Motor neuron (in vitro differentiated cells): ENCODE results near the gene MYL1. TPM values are rescaled to one million over a fixed set of nuclear protein-coding genes. Genes with fewer than 3 reads are reported as not detected.
A peak's percentile ranks its signal among the peaks of the same experiment; 100 is the strongest.

ENCODE experiments used
- ATAC-seq, 8 experiments: fragments of 200-7000 bp; cut with Tn5 transposase; replicated peaks in 6 of 8; 2 replicates each; pipeline ENCODE4 v1.8.0; 2021; ENCODE audit warnings: mild to moderate bottlenecking in 8 of 8, moderate library complexity in 8 of 8
- H3K27ac ChIP-seq, 2 donors: fragments of 250-450 bp; sonication (Bioruptor Pico); 2 replicates each; pipeline ENCODE4 v1.9.0; 2021; ENCODE audit warnings: antibody characterized with exemption in 2 of 2, mild to moderate bottlenecking in 2 of 2, moderate library complexity in 1 of 2
- H3K4me1 ChIP-seq, 2 donors: fragments of 250-450 bp; sonication (Bioruptor Pico); replicated peaks in 1 of 2; 2 replicates each; pipeline ENCODE4 v1.6.1; 2021; ENCODE audit warnings: antibody characterized with exemption in 2 of 2, mild to moderate bottlenecking in 2 of 2, moderate library complexity in 1 of 2
- H3K4me3 ChIP-seq, 5 donors: fragments of 250-450 bp; sonication (Bioruptor Pico); 2 replicates each; pipeline ENCODE4 v1.9.0; 2021; ENCODE audit warnings: antibody characterized with exemption in 5 of 5, mild to moderate bottlenecking in 5 of 5, moderate library complexity in 4 of 5
- WGBS, 10 experiments: fragments of 450-650 bp; shearing (Covaris generic); methylation state at CpG; one replicate each; pipeline ENCODE4 v1.0.0; 2022; 5-methylcytosine and 5-hydroxymethylcytosine counted together
- in situ Hi-C, 9 experiments: fragments of 400-800 bp; cut with MboI; loops; one replicate each; pipeline ENCODE4 v1.15.0; 2021; ENCODE audit warnings: low sequenced_read_pairs in 9 of 9, low pct_unique_long_range_greater_than_20kb in 2 of 9; ENCODE audit not compliant: unreplicated experiment in 9 of 9
- total RNA-seq, 8 experiments: library from RNA; unstranded; fragments of 300-600 nt; gene quantifications; 2 replicates each; pipeline versions ENCODE4 v1.2.3 to v1.2.4, GENCODE V29; 2022

The MYL1 gene
- total RNA-seq, 8 experiments from 2014 or later, result not detected

DNA sequence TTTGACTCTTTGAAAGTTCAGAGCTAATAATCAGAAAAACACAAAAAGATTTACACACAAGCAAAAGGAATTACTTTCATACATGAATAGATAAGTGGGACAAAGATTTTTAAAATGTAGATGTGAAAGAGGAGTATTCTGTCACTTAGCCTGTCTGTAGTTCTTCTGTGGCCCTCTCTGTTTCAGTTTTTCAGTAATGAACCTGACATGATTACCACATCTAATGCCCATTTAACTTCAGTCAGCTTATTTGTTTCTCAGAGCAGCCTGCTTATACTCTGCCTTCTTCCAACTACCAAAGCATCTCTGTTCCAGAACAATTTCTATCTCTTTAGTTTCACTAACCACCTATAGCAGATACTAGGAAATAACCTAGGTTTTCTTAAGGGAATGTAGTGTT, 55.3 kb downstream of the MYL1 start:
- no peaks in the 10 kb centered on the region for H3K4me1 ChIP-seq
- no peak for ATAC-seq
- no peak overlapping the region for H3K4me3 ChIP-seq
- H3K27ac ChIP-seq, result no peak overlapping the region
- in situ Hi-C loops, result no loop called here

DNA sequence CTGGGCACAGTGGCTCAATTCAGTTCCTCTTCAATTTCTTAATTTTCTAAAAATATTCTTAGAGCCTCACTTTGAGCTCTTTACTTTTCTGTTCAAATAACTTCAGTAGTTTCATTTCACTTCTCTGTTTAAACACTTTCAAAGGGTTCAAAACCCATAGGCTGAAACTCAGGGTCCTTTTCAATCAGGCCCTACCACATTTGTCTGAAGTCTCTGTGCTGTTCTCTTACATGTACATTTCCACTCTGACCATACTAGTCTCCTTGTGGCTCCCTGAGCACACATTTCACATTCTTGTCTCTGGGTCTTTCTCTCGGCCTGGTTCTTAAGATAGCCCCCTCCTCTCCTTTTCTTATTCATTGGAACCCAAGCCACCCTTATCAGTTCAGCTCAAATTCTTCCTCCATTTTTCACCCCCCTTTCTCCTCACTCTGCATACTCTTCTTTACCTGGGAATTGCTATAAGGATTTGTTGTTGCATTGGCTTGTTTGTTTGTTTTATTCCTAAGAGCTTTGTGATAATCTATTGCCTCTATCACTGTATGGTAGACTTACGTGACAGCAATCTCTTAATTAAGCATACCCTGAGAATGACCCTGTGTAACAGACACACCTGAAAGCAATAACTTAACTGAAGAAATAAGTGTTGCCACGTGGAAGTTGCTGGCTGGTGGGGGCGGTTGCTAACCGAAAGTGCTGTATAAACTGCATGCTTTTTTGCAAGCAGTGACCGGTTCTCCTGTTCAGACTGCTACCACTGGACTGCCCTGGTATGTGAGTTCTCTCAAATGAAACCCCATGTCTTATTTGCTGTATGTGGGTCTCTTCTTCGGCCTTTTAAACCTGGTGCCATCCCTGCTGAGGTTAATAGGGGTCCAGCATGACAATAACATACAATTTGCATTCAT, 62.0 kb downstream of the MYL1 start:
- no peaks in the 10 kb centered on the region for H3K4me1 ChIP-seq
- no peak for ATAC-seq
- WGBS, 10 experiments, result 25 to 95% (median 80%) methylated on average over 1 to 6 of the region's 7 CpGs
- H3K4me3 ChIP-seq, result no peak overlapping the region
- in situ Hi-C loops, result no loop called here
- H3K27ac ChIP-seq, result no peak overlapping the region

DNA sequence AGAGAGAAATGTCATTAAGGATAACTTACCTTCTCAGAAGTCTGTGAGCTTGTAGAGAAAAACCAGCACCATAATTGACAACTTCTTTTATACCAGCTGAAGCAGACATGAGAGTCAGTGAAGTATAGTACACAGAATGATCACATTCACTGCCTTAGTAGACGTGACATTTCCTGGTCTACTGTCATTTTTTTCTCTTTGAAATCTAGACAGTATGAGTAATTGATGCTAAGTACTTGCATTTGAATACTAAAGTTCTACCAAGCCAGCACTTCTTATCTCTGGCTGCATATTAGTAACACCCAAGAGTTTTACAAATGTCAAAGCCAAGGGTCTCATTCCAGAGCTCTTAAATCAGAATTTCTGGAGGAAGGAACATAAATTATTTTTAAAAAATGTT, 64.4 kb downstream of the MYL1 start:
- peak in 3 of 8 experiments; percentile 55 to 94 (median 91) for ATAC-seq
- WGBS, 10 experiments, result 0 to 60% (median 13%) methylated on average over 1 of the region's 1 CpG; no CpG with 5 or more reads in 4 of the 10 experiments
- Histone ChIP-seq H3K4me3 (no peak overlapping the region), H3K27ac (no peak overlapping the region), H3K4me1 (no peaks in the 10 kb centered on the region)
- in situ Hi-C loops, result no loop called here

Other genes starting within 250 kb of the MYL1 start
- 10 to 100 TPM in 7 of 8 experiments, 1 to 10 TPM in 1; 8.0 to 38.9 (median 16.6) TPM for gene KANSL1L, start 143.8 kb downstream of the MYL1 start, total RNA-seq
- gene ACADL, start 89.7 kb downstream of the MYL1 start, total RNA-seq, result 1 to 10 TPM in 1 of 8 experiments, under 1 TPM in 5, not detected in 2; 0.08 to 1.4 (median 0.41) TPM
- 100 to 1,000 TPM in 2 of 8 experiments, 10 to 100 TPM in 6; 26.9 to 239 (median 35.7) TPM for gene LANCL1, start 161.6 kb upstream of the MYL1 start, total RNA-seq
- gene CPS1, start 241.4 kb upstream of the MYL1 start, total RNA-seq, result 100 to 1,000 TPM in 2 of 8 experiments, 10 to 100 TPM in 2, 1 to 10 TPM in 4; 2.1 to 451 (median 11.3) TPM